Neural cell (in vitro differentiated cells): ENCODE measurements around the gene MYOCD. TPM values are rescaled to one million over a fixed set of nuclear protein-coding genes. Genes with fewer than 3 reads are reported as not detected.

Source experiments
- H2AFZ ChIP-seq: fragments of 200-600, 300-800 bp; sonication (generic), shearing (Covaris generic); 2 replicates; pipeline ENCODE4 v1.6.0; 2014; ENCODE audit warnings: low read depth, mild to moderate bottlenecking, antibody characterized with exemption, low read length, moderate library complexity
- H3F3A ChIP-seq: fragments of 200-600 bp; shearing (Covaris generic); 2 replicates; pipeline ENCODE4 v1.6.1; 2016; ENCODE audit warnings: mild to moderate bottlenecking, moderate library complexity, mixed read lengths, antibody characterized with exemption, low read length; ENCODE audit not compliant: insufficient read depth, poor library complexity, severe bottlenecking
- H3K27ac ChIP-seq: fragments of 200-600, 300-800 bp; sonication (generic), shearing (Covaris generic); 2 replicates; pipeline ENCODE4 v1.5.1; 2014; ENCODE audit warnings: mild to moderate bottlenecking, low read length, moderate library complexity
- H3K27me3 ChIP-seq: fragments of 300-800, 200-600 bp; sonication (generic), shearing (Covaris generic); 2 replicates; pipeline ENCODE4 v1.6.0; 2014; ENCODE audit warnings: mild to moderate bottlenecking, low read depth, low read length, moderate library complexity; ENCODE audit not compliant: insufficient read depth
- H3K36me3 ChIP-seq: fragments of 300-800, 200-600 bp; sonication (generic), shearing (Covaris generic); 2 replicates; pipeline ENCODE4 v1.5.1; 2014; ENCODE audit warnings: mild to moderate bottlenecking, antibody characterized with exemption, low read length, moderate library complexity; ENCODE audit not compliant: insufficient read depth
- H3K4me2 ChIP-seq: fragments of 300-800, 200-600 bp; sonication (generic), shearing (Covaris generic); 2 replicates; pipeline ENCODE4 v1.6.0; 2014; ENCODE audit warnings: mild to moderate bottlenecking, low read length
- H3K4me3 ChIP-seq: fragments of 300-800, 200-600 bp; sonication (generic), shearing (Covaris generic); 2 replicates; pipeline ENCODE4 v1.5.1; 2014; ENCODE audit warnings: mild to moderate bottlenecking, low read length, moderate library complexity
- H3K79me2 ChIP-seq: fragments of 200-600 bp; shearing (Covaris generic); replicated peaks from 2 replicates; pipeline ENCODE4 v1.6.0; 2014; ENCODE audit warnings: mild to moderate bottlenecking, low read length, moderate library complexity; ENCODE audit not compliant: insufficient read depth
- H3K9ac ChIP-seq: fragments of 300-800, 200-600 bp; sonication (generic), shearing (Covaris generic); 2 replicates; pipeline ENCODE4 v1.6.1; 2016; ENCODE audit warnings: mild to moderate bottlenecking, low read length, mixed read lengths
- H3K9me2 ChIP-seq: fragments of 200-600 bp; shearing (Covaris generic); 2 replicates; pipeline ENCODE4 v1.6.1; 2016; ENCODE audit warnings: mild to moderate bottlenecking, low read length, mixed read lengths; ENCODE audit not compliant: insufficient read depth
- H3K9me3 ChIP-seq: fragments of 200-600, 300-800 bp; sonication (generic), shearing (Covaris generic); 2 replicates; pipeline ENCODE4 v1.6.1; 2016; ENCODE audit warnings: mild to moderate bottlenecking, mixed run types, low read length, moderate library complexity, mixed read lengths
- H4K20me1 ChIP-seq: fragments of 200-600 bp; shearing (Covaris generic); 2 replicates; pipeline ENCODE4 v1.6.1; 2016; ENCODE audit warnings: mild to moderate bottlenecking, mixed run types; ENCODE audit not compliant: insufficient read depth
- CTCF ChIP-seq: fragments of 450-650 bp; IDR thresholded peaks from 2 replicates; pipeline ENCODE4 v1.5.1; 2014; ENCODE audit warnings: antibody characterized with exemption, mild to moderate bottlenecking, moderate library complexity; ENCODE audit not compliant: poor library complexity, severe bottlenecking
- EP300 ChIP-seq: fragments of 450-650 bp; conservative IDR thresholded peaks from 2 replicates; pipeline ENCODE4 v1.6.1; 2014; ENCODE audit warnings: antibody characterized with exemption, mild to moderate bottlenecking, moderate library complexity; ENCODE audit not compliant: poor library complexity, severe bottlenecking
- EZH2 ChIP-seq: fragments of 200-600, 300-800 bp; shearing (Covaris generic), sonication (generic); IDR thresholded peaks from 2 replicates; pipeline ENCODE4 v1.6.1; 2014; ENCODE audit warnings: antibody characterized with exemption, low read length, borderline replicate concordance, mild to moderate bottlenecking; ENCODE audit not compliant: insufficient read depth, poor library complexity, severe bottlenecking
- MXI1 ChIP-seq: fragments of 450-650 bp; conservative IDR thresholded peaks from 2 replicates; pipeline ENCODE4 v1.6.1; 2014; ENCODE audit warnings: antibody characterized with exemption, mild to moderate bottlenecking; ENCODE audit not compliant: poor library complexity, severe bottlenecking
- POLR2AphosphoS5 ChIP-seq: IDR thresholded peaks from 2 replicates; pipeline ENCODE4 v1.6.1; 2012
- RAD21 ChIP-seq: fragments of 450-650 bp; conservative IDR thresholded peaks from 2 replicates; pipeline ENCODE4 v1.6.1; 2014; ENCODE audit warnings: antibody characterized with exemption, mild to moderate bottlenecking, moderate library complexity
- REST ChIP-seq: IDR thresholded peaks from 2 replicates; pipeline ENCODE4 v1.6.1; 2012; ENCODE audit warnings: borderline replicate concordance
- SMC3 ChIP-seq: fragments of 450-650 bp; conservative IDR thresholded peaks from 2 replicates; pipeline ENCODE4 v1.6.1; 2014; ENCODE audit warnings: antibody characterized with exemption, mild to moderate bottlenecking, moderate library complexity; ENCODE audit not compliant: poor library complexity
- TAF1 ChIP-seq: IDR thresholded peaks from 2 replicates; pipeline ENCODE4 v1.6.1; 2012; ENCODE audit warnings: low read depth
- polyA plus RNA-seq: library from polyadenylated mRNA; depleted of rRNA; stranded (reverse); fragments of >200 nt; gene quantifications from 2 replicates; pipeline ENCODE4 v1.2.3, GENCODE V29; 2014

Gene MYOCD
- polyA plus RNA-seq, 1 donor from 2014 or later: not detected

- Histone ChIP-seq H3K9me3 (no peaks in the 10 kb centered on the region), H3K36me3 (no peaks in the 10 kb centered on the region), H3K4me3 (no peak overlapping the region), H3K79me2 (no peaks in the 10 kb centered on the region), H3K27ac (no peak overlapping the region), H3K4me2 (no peak overlapping the region), H3K27me3 (no peaks in the 10 kb centered on the region), H3F3A (no peaks in the 10 kb centered on the region), H3K9ac (no peak overlapping the region), H3K9me2 (no peaks in the 10 kb centered on the region), H2AFZ (no peak overlapping the region), H4K20me1 (no peaks in the 10 kb centered on the region)
- no peak for TF ChIP-seq MXI1
- TF ChIP-seq CTCF: no peak
- TF ChIP-seq EP300: no peak
- TF ChIP-seq TAF1: no peak
- no peak for TF ChIP-seq EZH2
- TF ChIP-seq POLR2AphosphoS5: no peak
- TF ChIP-seq RAD21: no peak
- no peak for TF ChIP-seq SMC3
- no peak for TF ChIP-seq REST
Observed at GRCh38 chr17:12648498-12648897, 17.2 kb upstream of the MYOCD start.

GRCh38 chr17:12655936-12656335 is 9.8 kb upstream of the MYOCD start:
- H3K9ac ChIP-seq: no peak overlapping the region
- no peaks in the 10 kb centered on the region for H3K36me3 ChIP-seq
- H3K27ac ChIP-seq: no peak overlapping the region
- no peak overlapping the region for H3K4me3 ChIP-seq
- no peaks in the 10 kb centered on the region for H3K27me3 ChIP-seq
- H3K4me2 ChIP-seq: no peak overlapping the region
- no peaks in the 10 kb centered on the region for H3K9me3 ChIP-seq
- H4K20me1 ChIP-seq: no peaks in the 10 kb centered on the region
- no peaks in the 10 kb centered on the region for H3F3A ChIP-seq
- no peak for TF ChIP-seq TAF1
- no peak for TF ChIP-seq EZH2
- no peak for TF ChIP-seq EP300
- no peak for TF ChIP-seq MXI1
- TF ChIP-seq CTCF: no peak
- no peak for TF ChIP-seq POLR2AphosphoS5
- TF ChIP-seq RAD21: no peak
- TF ChIP-seq REST: no peak
- no peak for TF ChIP-seq SMC3
- no peaks in the 10 kb centered on the region for H3K79me2 ChIP-seq
- no peak overlapping the region for H2AFZ ChIP-seq
- no peaks in the 10 kb centered on the region for H3K9me2 ChIP-seq
